HG03457 (cell line): ENCODE measurements around the gene TAF15.

Experiments used
- ATAC-seq: cut with Tn5 transposase; IDR thresholded peaks from one replicate; pipeline ENCODE4 v1.9.1; 2021; ENCODE audit warnings: moderate number of reproducible peaks; ENCODE audit not compliant: unreplicated experiment

Gene TAF15

DNA sequence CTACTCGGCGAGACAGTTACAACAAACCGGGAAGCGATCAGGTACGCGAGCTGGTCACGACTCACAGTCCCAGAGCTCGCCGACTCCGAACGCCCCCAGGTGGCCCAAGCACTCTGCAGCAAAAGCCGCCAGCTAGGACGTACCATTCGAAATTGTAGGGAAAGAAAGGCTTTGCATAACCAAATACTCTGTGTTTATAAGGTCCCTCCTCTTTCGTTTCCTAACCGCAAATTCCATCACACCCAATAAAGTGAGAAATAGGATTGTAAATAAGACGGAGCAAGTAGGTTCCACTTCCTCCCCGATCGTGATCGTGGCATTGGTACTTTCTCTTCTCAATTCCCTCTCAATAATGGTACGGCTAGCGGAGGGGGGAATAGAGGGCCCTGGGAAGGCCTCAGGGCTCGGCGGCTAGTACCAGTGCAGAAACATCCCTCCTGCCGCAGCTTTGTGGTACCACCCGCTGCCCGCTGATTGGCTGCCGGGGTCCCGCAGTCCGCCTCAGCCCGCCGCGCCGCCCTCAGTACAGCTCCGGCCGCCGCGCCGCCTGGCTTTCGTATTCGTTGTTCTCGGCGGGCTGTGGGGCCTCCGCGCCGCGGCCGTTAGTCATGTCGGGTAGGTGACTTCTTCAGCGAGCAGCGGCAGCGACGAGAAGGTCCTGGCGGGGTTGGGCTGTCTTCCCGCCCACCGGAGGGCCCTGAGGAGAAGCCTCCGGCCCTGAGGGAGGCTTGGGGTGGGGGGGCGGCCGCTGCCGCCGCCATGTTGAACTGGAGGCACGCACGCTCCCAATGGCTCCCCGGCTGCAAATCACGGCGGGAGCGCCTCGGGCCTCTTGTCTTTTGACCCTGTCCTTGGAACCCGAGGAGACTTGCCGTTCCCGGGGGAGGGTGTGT, at the start of gene TAF15:
Gene TAF15 (plus strand): TSS at position 523 of the 893 bp plus-strand sequence. CDS start 86 bp downstream, at position 609.
- peak; percentile 73 for ATAC-seq

DNA sequence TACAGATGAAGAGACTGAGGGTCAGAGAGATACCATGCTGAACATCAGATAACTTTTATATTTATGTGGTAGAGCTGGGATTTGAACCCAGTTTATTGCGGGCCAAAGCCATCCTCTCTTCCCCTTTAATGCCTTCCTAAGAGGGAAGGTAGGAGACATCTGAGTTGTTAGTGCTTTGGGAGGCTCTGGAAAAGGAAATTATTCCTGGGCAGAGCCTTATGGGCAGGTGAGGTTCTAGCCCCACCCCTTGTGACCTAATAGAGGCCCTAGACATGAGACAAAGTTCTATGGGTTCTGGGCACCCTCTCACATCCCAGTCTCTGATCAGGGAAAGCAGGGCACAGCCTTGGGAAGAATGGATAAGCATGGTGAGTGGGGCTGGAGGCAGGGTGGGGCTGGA, 48.7 kb upstream of the TAF15 start, which contains the start of gene C17orf50:
Gene C17orf50 (plus strand): TSS at position 301 of the 400 bp plus-strand sequence. CDS start 55 bp downstream, at position 356.
- ATAC-seq = no peak

DNA sequence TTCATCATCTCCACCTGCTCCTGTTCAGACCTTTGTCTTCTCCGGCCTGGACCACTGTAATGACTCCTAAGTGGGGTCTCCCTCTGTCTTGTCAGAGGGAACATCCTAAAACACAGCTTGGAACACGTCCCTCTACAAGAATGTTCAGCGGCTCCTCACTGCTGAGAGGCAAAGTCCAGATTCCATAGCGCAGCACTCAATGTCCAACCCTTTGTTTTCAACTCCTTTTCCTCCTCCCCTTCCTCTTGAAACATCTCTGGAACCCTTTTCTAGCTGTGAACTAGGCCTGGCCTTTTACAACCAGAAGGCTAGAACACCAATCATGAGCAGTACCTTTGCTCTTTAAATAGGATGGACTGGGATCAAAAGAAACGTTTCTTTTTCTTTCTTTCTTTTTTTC, 47.7 kb upstream of the TAF15 start:
- no peak for ATAC-seq

DNA sequence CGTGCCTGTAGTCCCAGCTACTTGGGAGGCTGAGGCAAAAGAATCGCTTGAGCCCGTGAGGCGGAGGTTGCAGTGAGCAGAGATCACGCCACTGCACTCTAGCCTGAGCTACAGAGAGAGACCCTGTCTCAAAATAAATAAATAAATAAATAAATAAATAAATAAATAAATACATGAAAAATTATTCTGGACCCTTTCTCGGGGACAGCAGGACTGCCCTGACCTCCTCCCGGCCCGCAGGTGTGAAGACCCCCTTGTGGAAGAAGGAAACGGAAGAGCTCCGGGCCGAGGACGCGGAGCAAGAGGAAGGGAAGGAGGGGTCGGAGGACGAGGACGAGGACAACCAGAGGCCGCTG, 45.5 kb upstream of the TAF15 start:
- no peak for ATAC-seq

DNA sequence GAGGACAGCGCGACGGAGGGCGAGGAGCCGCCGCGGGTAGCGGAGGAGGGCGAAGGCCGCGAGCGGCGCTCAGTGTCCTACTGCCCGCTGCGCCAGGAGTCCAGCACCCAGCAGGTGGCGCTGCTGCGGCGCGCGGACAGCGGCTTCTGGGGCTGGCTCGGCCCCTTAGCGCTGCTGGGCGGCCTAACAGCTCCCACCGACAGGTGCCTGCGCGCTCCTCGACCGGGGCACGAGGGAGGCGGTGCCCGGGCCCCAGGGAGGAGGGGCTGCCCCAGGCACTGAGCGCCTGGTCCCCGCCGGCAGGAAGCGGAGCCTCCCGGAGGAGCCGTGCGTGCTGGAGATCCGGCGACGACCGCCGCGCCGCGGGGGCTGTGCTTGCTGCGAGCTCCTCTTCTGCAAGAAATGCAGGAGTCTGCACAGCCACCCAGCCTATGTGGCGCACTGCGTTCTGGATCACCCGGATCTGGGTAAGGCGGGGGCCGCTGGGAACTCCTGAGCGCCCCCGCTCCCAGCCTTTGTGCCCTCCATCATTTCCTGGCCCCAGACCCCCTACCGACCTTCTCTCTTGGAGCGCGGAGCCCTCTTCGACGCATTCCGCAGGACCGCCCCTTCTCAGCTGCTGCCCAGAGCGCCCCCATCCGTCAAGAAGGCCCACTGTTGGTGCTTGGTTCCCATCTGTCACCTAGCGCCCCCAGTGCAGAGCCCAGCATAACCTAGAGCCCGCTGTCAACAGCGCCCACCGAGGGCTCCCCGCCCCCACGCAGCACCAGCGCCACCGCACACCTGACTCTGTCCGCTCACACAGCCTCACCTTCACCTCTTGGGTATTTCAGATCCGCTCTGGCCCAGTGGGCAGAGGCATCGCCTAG, 44.9 kb upstream of the TAF15 start:
- ATAC-seq = no peak

DNA sequence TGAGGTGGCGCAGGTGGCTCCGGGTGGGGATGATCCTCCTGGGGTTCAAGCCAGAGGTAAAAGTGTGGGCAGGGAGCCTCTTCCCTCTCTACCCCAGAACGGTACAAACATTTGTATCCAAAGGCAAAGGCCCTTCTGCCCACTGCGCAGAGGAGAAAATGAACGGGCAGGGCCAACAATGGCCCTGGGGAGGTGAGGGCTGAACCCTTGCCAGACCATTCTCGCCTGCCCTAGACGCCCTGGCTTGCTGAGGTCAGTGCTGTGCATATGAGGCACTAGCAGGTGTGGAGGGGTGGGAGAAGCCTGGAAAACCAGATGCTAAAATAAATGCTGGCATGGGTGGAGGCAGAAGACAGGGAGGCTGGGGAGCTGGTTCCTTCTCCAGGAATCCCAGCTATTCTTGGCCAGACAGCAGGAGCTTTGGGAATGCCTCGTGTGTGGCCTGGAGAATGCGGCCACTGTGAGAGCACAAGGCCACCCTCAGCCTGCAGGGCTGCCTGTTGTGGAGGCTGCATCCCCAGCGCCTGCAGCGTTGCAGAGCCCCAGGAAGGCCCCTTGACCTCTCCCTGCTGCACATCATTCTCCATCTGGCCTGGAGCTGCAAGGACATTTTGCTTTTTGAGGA, 44.1 kb upstream of the TAF15 start:
- ATAC-seq = no peak

DNA sequence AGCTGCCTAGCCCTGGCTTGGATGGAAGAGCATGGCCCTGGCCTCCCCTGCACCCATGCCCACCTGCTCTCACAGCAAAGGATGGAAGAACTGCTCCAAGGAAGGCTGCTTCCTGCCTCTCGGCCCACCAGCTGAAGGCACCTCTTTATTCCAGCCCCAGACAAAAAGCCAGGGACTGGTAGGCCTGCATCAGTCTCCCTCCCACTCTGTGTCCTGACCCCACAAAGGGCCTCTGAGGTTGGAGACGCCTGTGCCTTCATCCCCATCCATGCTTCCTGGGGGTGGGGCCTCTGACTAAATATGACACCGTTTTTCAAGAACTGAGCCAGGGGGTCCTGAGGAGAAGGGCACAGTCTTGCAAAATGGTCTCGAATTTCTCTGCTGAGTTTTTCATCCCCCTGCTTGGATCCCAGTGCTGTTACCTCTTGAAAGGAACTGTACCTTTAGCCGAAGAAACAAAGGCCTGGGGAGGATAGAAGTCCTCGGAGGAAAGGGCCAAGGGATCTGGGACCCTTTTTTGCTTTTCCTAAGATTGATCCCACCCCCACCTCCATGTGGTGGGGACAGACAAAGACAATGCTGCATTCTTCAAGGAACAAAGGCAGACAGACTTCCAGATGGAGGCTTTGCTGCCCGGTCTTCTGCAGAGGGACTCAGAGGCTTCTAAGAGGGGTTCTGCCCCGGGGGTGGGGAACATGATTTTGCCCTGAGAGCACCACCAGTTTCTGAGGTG, 43.4 kb upstream of the TAF15 start:
- ATAC-seq = no peak

DNA sequence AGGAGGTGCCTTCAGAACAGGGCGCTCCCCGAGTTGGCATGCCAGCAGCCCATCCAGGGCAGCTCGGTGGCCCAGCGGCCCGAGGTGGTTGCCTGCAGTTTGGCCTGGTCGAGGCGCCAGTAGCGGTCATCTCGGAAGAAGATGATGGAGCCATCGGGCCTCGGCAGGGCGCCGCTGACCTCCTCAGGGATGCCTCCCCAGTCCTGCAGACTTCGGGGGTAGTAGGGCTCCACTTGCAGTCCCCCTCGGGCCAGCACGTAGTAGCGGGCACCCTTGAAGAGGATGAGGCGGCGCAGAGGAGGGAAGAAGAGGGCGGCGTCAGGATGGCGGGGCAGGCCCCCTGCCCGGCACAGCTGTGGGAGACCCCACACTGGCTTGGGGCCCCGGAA, 42.8 kb upstream of the TAF15 start:
- no peak for ATAC-seq

DNA sequence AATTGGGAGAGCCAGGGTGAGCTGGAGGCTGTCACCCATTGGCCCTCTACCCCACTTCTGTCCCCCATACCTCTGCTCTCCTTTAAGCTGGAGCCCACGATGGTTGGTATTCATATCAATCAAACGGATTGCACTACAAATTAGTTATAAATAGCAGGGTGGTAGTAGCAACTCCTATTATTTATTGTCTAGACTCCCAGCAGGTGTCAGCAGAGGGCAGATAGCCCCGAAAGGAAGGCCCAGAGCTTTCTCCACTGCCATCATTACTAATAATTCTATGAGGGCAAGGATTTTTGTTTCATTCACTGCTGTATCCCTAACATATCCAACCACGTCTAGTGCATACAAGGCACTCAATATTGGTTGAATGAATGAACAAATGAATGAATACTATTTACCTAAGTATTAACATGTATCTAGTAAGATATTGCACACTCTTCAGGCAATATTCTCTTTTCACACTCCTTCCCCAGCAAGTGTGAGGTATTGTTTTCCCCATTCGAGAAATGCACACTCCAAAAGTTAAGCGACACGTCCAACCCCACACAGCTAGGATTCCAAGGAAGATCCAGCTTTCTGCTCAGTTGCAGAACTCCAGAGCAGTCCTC, 42.3 kb upstream of the TAF15 start:
- no peak for ATAC-seq

DNA sequence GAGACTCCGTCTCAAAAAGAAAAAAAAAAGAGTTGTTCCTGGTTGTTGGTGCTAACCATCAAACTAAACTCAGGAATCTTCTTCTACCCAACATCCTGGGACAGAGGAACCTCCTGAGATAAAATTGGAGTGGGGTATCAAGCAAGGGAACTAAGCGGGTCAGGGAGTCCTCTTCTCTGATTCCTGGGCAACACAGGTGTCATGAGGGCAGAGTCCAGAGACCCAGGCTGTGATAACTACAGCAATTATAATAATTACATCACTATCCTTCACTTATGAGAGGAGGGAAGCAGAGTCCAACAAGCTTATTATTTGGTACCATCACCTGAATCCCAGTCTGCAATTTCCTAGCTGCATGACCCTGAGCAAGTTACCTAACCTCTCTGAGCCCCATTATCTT, 40.5 kb upstream of the TAF15 start:
- no peak for ATAC-seq

DNA sequence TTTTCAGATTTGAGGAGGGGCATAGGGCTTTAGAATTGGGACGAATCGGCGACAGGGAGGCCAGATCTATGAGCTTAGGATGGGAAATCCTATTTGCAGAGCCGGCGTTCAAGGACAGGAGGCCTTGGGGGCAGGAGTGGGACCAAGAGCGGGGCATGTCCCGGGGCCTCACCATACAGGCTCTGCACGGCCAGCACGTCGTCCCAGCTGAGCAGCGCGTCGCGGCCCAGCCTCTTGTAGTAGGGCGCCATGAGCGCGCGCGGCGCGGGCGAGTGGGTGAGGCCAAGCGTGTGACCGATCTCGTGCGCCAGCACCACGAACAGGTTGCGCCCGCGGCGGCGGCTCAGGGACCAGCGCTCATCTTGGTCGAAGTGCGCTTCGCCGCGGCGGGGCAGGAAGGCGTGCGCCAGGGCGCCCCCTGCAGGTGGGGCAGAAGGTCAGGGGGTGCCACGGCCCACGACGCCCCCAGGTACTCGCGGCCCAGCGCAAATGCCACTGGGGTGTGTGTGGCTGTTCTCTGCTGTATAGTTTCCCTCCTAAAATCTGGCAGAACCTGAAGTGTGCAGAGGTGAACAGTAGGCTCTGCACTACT, 39.3 kb upstream of the TAF15 start:
- ATAC-seq = no peak

DNA sequence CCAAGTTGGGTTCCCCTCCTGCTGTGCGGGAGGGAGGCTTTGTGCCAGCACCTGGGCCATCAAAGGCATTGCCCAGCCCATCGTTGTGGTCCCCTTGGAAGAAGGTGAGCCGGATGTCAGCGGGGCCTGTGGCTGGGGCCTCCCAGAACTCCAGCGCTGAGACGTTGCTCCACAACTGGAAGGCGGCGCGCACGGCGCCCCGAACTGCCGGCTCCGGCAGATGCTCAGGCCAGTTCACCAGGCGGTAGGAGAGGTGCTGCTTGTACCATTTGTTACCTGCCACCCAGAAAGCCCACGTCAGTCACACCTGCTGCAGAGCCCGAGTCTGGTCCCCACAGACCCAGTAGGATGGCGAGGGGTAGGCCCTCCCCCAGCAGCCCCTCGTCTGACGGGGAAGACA, 36.2 kb upstream of the TAF15 start:
- no peak for ATAC-seq

DNA sequence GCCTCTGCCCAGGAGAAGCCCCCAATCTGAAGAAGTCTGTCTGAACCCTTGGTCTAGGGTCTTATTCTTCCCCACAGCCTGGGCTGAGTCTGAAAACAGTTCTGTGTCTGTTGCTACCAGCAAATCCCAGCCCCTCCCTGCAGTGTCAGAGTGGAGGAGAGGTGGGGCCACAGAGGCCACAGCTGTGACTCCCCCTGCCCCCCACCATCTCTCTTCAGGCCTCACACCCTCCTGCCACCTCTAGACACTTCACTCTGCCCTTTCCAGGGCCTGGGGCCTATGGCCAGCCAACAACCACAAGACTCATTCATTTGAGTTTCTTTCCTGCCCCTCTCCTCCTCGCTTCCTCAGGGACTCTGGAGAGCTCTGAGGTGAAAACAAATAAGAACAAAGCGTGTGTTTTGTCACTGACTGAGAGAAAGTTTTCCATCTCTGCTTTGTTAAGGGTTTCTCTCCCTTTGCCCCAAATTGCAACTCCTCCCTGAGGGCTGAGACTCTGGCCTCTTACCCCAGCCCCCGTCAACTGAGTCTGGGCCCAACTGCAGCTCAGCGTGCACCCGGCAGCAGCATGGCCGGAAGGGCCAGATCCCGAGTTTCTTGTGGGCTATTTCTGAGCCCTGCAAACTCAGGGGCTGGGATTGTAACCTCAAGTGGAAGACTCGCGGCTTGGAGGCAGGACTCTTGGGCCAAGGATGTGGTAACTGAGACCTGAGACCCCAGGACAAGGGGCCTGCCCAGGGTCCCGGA, 35.4 kb upstream of the TAF15 start:
- no peak for ATAC-seq

DNA sequence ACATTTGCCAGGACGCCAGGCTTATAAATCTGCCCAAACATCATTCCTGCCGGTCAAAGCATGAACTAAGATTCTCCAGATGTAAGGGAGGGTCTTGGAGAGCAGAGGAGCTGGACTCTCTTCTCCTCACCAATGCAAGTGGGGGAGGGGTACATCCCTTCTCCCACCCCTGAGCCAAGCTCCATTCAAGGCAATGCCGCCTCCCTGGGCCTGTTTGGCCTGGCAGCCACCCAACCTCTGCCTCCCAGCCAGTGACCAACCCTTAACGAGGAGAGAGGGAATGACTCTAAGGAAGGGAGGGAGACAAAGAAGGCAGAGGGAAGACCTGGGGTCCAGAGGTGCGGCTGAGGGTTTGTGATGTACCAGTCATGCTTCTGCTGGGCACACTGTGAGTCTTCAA, 34.8 kb upstream of the TAF15 start:
- no peak for ATAC-seq

DNA sequence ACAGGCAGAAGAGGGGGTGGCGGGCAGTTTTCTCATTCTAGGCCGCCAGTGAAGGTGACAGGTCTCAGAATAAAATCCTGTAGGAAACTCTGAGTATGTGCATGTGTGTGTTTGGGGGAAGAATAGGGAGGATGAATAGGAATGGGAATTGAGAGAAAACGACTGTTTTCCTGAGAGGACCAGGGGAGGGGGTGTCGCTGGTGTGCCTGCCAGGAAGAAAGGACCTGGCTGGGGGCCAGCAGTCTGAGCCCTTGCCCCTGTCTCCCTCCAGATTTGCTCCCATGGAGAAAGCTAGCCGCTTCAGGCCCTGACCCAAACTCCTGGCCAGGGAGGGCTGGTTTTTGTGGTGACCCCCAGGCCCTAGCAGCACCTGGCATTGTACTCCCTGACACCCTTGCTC, 34.2 kb upstream of the TAF15 start:
- ATAC-seq = no peak

DNA sequence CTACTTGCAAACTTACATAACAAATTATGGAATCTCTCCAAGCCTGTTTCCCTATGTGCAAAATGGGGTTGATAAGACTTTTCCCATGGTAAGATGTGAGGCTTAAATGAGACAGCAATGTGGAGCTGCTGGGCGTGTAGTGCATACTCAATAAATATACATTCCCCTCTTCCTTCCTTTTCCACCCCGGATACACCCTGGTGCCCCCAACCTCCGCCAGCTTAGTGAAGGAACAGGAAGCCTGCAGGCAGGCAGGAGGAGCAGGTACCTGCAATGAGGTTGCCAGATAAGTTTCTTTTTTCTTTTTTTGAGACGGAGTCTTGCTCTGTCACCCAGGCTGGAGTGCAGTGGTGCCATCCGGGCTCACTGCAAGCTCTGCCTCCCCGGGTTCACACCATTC, 33.7 kb upstream of the TAF15 start:
- no peak for ATAC-seq

DNA sequence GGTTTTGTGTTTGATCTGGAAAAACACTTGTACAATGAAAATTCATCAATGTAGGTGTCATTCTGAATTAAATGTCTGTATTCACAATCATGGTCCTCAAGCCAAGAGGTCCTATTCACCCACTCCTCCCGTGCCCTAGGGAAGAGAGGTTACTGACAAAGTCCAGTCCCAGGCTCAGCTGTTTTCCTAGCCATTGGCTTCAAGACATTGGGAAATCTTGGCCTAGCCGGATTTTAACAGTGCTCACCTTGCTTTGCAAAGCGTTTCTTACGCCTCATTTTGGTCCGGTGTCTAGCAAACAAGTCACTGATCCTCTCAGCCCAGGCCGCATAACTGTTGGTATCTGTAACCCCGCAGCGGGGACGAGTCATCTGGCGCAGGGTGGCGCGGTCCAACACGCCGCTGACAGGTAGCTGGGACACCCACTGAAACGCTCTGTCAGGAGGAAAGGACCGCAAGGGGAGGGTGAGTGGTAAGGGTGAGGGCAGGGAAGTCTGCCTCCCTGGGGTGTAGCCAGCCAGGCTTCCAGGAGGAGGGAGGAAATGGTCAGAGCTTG, 30.6 kb upstream of the TAF15 start:
- no peak for ATAC-seq

DNA sequence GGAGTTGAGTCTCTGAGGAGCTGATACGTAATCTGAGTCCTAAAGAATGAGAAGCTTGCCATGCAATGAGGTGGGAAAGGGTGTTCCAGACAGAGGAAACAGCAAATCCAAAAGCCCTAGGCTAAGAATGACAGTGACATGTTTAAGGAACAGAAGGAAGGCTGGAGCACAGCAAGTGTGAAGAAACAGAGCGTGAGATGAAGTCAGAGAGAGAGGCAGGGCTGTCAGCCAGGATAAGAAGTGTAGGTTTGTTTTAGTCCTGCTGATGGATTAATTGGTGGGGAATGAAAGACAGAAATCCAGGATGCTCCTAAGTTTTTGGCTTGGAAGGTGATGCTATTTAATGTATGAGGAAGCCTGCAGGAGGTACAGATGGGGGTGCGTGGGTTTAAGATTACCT, 28.3 kb upstream of the TAF15 start:
- no peak for ATAC-seq

DNA sequence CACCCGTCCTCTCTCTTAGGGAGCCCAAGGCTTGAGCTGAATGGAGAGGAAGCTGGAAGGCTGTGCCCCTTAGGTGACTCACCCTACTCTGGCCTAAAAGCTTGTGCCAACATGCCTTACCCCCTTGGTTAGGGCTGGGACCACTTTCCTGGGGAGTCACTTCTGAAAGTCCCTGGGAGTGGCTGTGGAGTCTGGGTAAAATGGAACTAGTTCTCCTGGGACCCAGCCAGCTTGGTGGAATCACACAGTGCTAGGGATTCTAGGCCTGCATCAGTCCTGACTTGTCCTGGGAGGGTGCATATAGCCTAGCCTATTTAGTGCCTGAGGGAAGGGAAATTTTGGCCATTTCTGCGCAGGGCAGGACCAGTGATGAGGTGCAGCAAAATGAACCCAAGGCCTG, 24.4 kb upstream of the TAF15 start:
- no peak for ATAC-seq
